K562 (cell line): ENCODE measurements around the gene ZNF860. TPM values are rescaled to one million over a fixed set of nuclear protein-coding genes. Genes with fewer than 3 reads are reported as not detected.

ENCODE experiments used
- ATAC-seq: fragments of 200-7000 bp; cut with Tn5 transposase; 3 replicates; pipeline ENCODE4 v1.9.1; 2020; ENCODE audit warnings: moderate library complexity
- BruUV-seq: library from RNA; stranded (reverse); fragments of 400-500 nt; replicated peaks from 2 replicates; lab custom pipeline; 2021; lab: Mats Ljungman, UMichigan
- CTCF ChIA-PET: fragments of 300-600 bp; formaldehyde crosslinking; extraction: SDS; loops from one replicate; lab custom pipeline; 2021; ENCODE audit warnings: low intra/inter-chr PET ratio; lab: Yijun Ruan, JAX
- POLR2A ChIA-PET: fragments of 300-600, 350-650 bp; sonication (Branson Sonifier 250); formaldehyde crosslinking; extraction: SDS; loops from one replicate; lab custom pipeline; 2021; ENCODE audit warnings: antibody characterized with exemption, inconsistent platforms; lab: Yijun Ruan, JAX
- DNase-seq, 4 experiments: peaks; one replicate each; pipeline versions ENCODE4 v3.0.0 to v3.0.0-alpha.2; 2011 to 2018; ENCODE audit warnings: low spot score in 3 of 4, mixed read lengths in 3 of 4; ENCODE audit errors: extremely low read depth in 1 of 4
- FAIRE-seq: peaks from 2 replicates; lab custom pipeline; 2011; peaks lifted over from hg19 to GRCh38; lab: Jason Lieb, UNC
- H2AFZ ChIP-seq: 2 replicates; pipeline ENCODE4 v1.6.0; 2011; ENCODE audit warnings: low read depth, low read length, control low read depth, inconsistent platforms
- H3K27ac ChIP-seq: fragments of 200-600 bp; 3 replicates; pipeline ENCODE4 v1.8.0; 2011; ENCODE audit warnings: low read depth, mild to moderate bottlenecking, control low read depth, inconsistent platforms, low read length, moderate library complexity, mixed read lengths; ENCODE audit errors: extremely low read depth
- H3K27me3 ChIP-seq, 2 experiments: fragments of 300-600 bp in 1 of 2; 2 replicates in 1 of 2; 3 replicates in 1 of 2; pipeline versions ENCODE4 v1.6.0 to v1.8.0; 2011; ENCODE audit warnings: inconsistent platforms in 2 of 2, low read length in 2 of 2, mild to moderate bottlenecking in 1 of 2, mixed read lengths in 1 of 2, moderate library complexity in 1 of 2; ENCODE audit not compliant: control insufficient read depth in 2 of 2, insufficient read depth in 2 of 2
- H3K36me3 ChIP-seq: fragments of 300-600 bp; 3 replicates; pipeline ENCODE4 v1.8.0; 2011; ENCODE audit warnings: mild to moderate bottlenecking, low read length, inconsistent platforms; ENCODE audit not compliant: control insufficient read depth, insufficient read depth
- H3K4me1 ChIP-seq, 2 experiments: fragments of 200-600 bp in 1 of 2; replicated peaks in 1 of 2; 2 replicates in 1 of 2; 3 replicates in 1 of 2; pipeline versions ENCODE4 v1.5.1 to v1.8.0; 2011; ENCODE audit warnings: inconsistent platforms in 2 of 2, low read length in 2 of 2, mild to moderate bottlenecking in 1 of 2, mixed read lengths in 1 of 2, moderate library complexity in 1 of 2; ENCODE audit not compliant: control insufficient read depth in 2 of 2, insufficient read depth in 2 of 2
- H3K4me2 ChIP-seq: 2 replicates; pipeline ENCODE4 v1.6.1; 2011; ENCODE audit warnings: low read length, control low read depth, inconsistent platforms, mixed read lengths; ENCODE audit not compliant: insufficient read depth
- H3K4me3 ChIP-seq: fragments of 200-600 bp; sonication (generic), shearing (Covaris generic); 2 replicates; pipeline ENCODE4 v1.5.1; 2016; ENCODE audit warnings: control low read depth, inconsistent platforms
- H3K79me2 ChIP-seq: fragments of 200-600 bp; 3 replicates; pipeline ENCODE4 v1.8.0; 2011; ENCODE audit warnings: low read length, inconsistent platforms; ENCODE audit not compliant: control insufficient read depth, insufficient read depth
- H3K9ac ChIP-seq, 2 experiments: 2 replicates each; pipeline versions ENCODE4 v1.6.0 to v1.6.1; 2011; ENCODE audit warnings: low read depth in 2 of 2, low read length in 2 of 2, control low read depth in 1 of 2, inconsistent platforms in 1 of 2, mild to moderate bottlenecking in 1 of 2, mixed read lengths in 1 of 2; ENCODE audit not compliant: insufficient read depth in 1 of 2
- H3K9me1 ChIP-seq: one replicate; pipeline ENCODE4 v1.6.0; 2011; ENCODE audit warnings: inconsistent platforms, mild to moderate bottlenecking, low read length, moderate library complexity; ENCODE audit not compliant: control insufficient read depth, insufficient read depth
- H3K9me3 ChIP-seq: replicated peaks from 2 replicates; pipeline ENCODE4 v1.5.1; 2011; ENCODE audit warnings: low read depth, low read length, inconsistent platforms; ENCODE audit not compliant: control insufficient read depth, insufficient read depth
- H4K20me1 ChIP-seq: replicated peaks from 2 replicates; pipeline ENCODE4 v1.6.1; 2011; ENCODE audit warnings: low read length, inconsistent platforms, mixed read lengths; ENCODE audit not compliant: control insufficient read depth, insufficient read depth
- ARHGAP35 ChIP-seq: fragments of 450-650 bp; IDR thresholded peaks from 2 replicates; pipeline ENCODE4 v1.6.1; 2018; ENCODE audit not compliant: partially characterized antibody
- BCOR ChIP-seq: fragments of 450-650 bp; IDR thresholded peaks from 2 replicates; pipeline ENCODE4 v1.6.1; 2016
- CBX2 ChIP-seq: fragments of 200-600 bp; sonication (generic); IDR thresholded peaks from one replicate; pipeline ENCODE4 v1.6.1; 2012; ENCODE audit warnings: mild to moderate bottlenecking, low read length, inconsistent platforms; ENCODE audit not compliant: insufficient read depth, poor library complexity, severe bottlenecking
- CHCHD3 ChIP-seq: fragments of 250-450 bp; sonication (Bioruptor Pico); IDR thresholded peaks from 2 replicates; pipeline ENCODE4 v2.1.2; 2022; ENCODE audit warnings: mild to moderate bottlenecking
- EP400 ChIP-seq: fragments of 450-650 bp; IDR thresholded peaks from 2 replicates; pipeline ENCODE4 v1.6.1; 2017; ENCODE audit warnings: antibody characterized with exemption, mild to moderate bottlenecking, moderate library complexity
- FOXO4 ChIP-seq: fragments of 450-650 bp; formaldehyde crosslinking; IDR thresholded peaks from 2 replicates; pipeline ENCODE4 v1.4.0; 2020; ENCODE audit warnings: mild to moderate bottlenecking, moderate library complexity
- HNRNPL ChIP-seq: fragments of 200-400 bp; formaldehyde crosslinking; IDR thresholded peaks from 2 replicates; pipeline ENCODE4 v1.6.1; 2017; ENCODE audit warnings: low read depth, mild to moderate bottlenecking, low read length
- HSF4 ChIP-seq: fragments of 250-450 bp; sonication (Bioruptor Pico); IDR thresholded peaks from 2 replicates; pipeline ENCODE4 v2.1.2; 2022; ENCODE audit warnings: mild to moderate bottlenecking, moderate library complexity, borderline replicate concordance
- IRF9 ChIP-seq: fragments of 450-650 bp; IDR thresholded peaks from 2 replicates; pipeline ENCODE4 v1.6.1; 2016; ENCODE audit warnings: missing biosample characterization, missing genetic modification characterization
- KLF1 ChIP-seq: fragments of 450-650 bp; IDR thresholded peaks from 2 replicates; pipeline ENCODE4 v1.6.1; 2016; ENCODE audit warnings: missing genetic modification characterization, missing compliant biosample characterization
- L3MBTL2 ChIP-seq: fragments of 450-650 bp; IDR thresholded peaks from 2 replicates; pipeline ENCODE4 v1.6.1; 2016; ENCODE audit warnings: mild to moderate bottlenecking, moderate library complexity
- PHB ChIP-seq: fragments of 250-450 bp; sonication (Bioruptor Pico); IDR thresholded peaks from 2 replicates; pipeline ENCODE4 v1.5.0; 2021
- PPARD ChIP-seq: fragments of 250-450 bp; sonication (Bioruptor Pico); IDR thresholded peaks from 2 replicates; pipeline ENCODE4 v1.8.0; 2022; ENCODE audit warnings: inconsistent platforms, mild to moderate bottlenecking, moderate library complexity
- PREB ChIP-seq: sonication (generic); formaldehyde crosslinking; IDR thresholded peaks from 2 replicates; pipeline ENCODE4 v1.8.1; 2023; ENCODE audit warnings: mild to moderate bottlenecking, missing genetic modification reagents
- ZNF24 ChIP-seq: fragments of 450-650 bp; IDR thresholded peaks from 2 replicates; pipeline ENCODE4 v1.6.1; 2016
- ZNF445 ChIP-seq: fragments of 250-450 bp; sonication (Bioruptor Pico); IDR thresholded peaks from 2 replicates; pipeline ENCODE4 v1.4.0; 2020; ENCODE audit warnings: low read depth, mild to moderate bottlenecking, moderate library complexity
- ZNF668 ChIP-seq: fragments of 250-450 bp; sonication (Bioruptor Pico); IDR thresholded peaks from 2 replicates; pipeline ENCODE4 v1.8.0; 2022; ENCODE audit warnings: mild to moderate bottlenecking, inconsistent platforms
- ZNF764 ChIP-seq: fragments of 250-450 bp; sonication (Bioruptor Pico); IDR thresholded peaks from 2 replicates; pipeline ENCODE4 v1.4.0; 2020; ENCODE audit warnings: low read depth, mild to moderate bottlenecking, moderate library complexity
- WGBS: fragments of 100-300 bp; shearing (Covaris generic); methylation state at CpG from one replicate; pipeline ENCODE4 v1.1.6; 2016; ENCODE audit warnings: low coverage, mixed read lengths; ENCODE audit not compliant: insufficient coverage; ENCODE audit errors: missing lambda C conversion rate; 5-methylcytosine and 5-hydroxymethylcytosine counted together
- in situ Hi-C: fragments of 300-500 bp; cut with MboI; formaldehyde crosslinking; loops from 4 replicates; pipeline ENCODE4 v1.15.0; 2018; ENCODE audit warnings: inconsistent platforms, mixed read lengths
- intact Hi-C: fragments of 100-400 bp; cut with micrococcal nuclease; formaldehyde crosslinking; loops from 2 replicates; pipeline ENCODE4 v1.14.2; 2022
- polyA plus RNA-seq, 8 experiments: library from polyadenylated mRNA; depleted of rRNA in 4 of 8; stranded (reverse) in 5 of 8; unstranded in 3 of 8; fragments of >200 nt; fragmentation: Nextera tagmentation in 2 of 8; fragmentation: Illumina TruSeq in 1 of 8; extraction: Ambion mirVana in 2 of 8; extraction: Trizol in 1 of 8; gene quantifications; 2 replicates each; pipeline versions ENCODE4 v1.2.1 to v1.2.3, GENCODE V29; 2011 to 2014; ENCODE audit warnings: inconsistent platforms in 1 of 8, missing spikeins in 1 of 8
- total RNA-seq, 7 experiments: library from RNA; depleted of rRNA in 6 of 7; stranded (reverse); fragments of >200 nt in 6 of 7; fragmentation: Illumina TruSeq in 2 of 7; extraction: Trizol in 2 of 7; gene quantifications; 2 replicates each; pipeline versions ENCODE4 v1.2.1 to v1.2.3, GENCODE V29; 2011 to 2021; ENCODE audit warnings: low replicate concordance in 1 of 7

Gene ZNF860
- total and polyA plus RNA-seq, 9 of the 15 experiments (the other 6 are each of a cell fraction or from before 2014, with no cell fraction given) = not detected

- Histone ChIP-seq H3K27ac (no peak overlapping the region), H4K20me1 (no peaks in the 10 kb centered on the region), H3K27me3 (peaks cover 0 to 9% of the 10 kb centered on the region in 2 experiments; a peak in 1 of 5 replicates), H3K36me3 (no peaks in the 10 kb centered on the region), H3K4me3 (no peak overlapping the region), H3K79me2 (no peaks in the 10 kb centered on the region), H3K9me1 (no peaks in the 10 kb centered on the region), H2AFZ (no peak overlapping the region), H3K4me1 (no peaks in the 10 kb centered on the region), H3K4me2 (no peak overlapping the region), H3K9ac (no peak overlapping the region), H3K9me3 (no peaks in the 10 kb centered on the region)
- FAIRE-seq (no peak), ATAC-seq (no peak), DNase-seq (no peak)
- 1% methylated on average over 10 of the region's 10 CpGs for WGBS
- intact Hi-C loops = no loop called here
- ChIA-PET CTCF (no interaction called here), POLR2A (interaction anchor here (1.0 kb wide), 1 partner anchor 9 kb away, joined by 5 read pairs; no protein-coding TSS in a partner anchor)
- no peak for TF ChIP-seq PREB (CRISPR knock-in tag)
- TF ChIP-seq PHB (CRISPR knock-in tag) = no peak
- no peak for TF ChIP-seq IRF9 (tag)
- no peak for TF ChIP-seq ZNF24
- no peak for TF ChIP-seq ZNF764
- no peak for TF ChIP-seq ZNF445 (CRISPR knock-in tag)
- TF ChIP-seq BCOR = no peak
- TF ChIP-seq EP400 = no peak
- TF ChIP-seq FOXO4 (CRISPR knock-in tag) = no peak
- no peak for TF ChIP-seq CHCHD3 (CRISPR knock-in tag)
- no peak for TF ChIP-seq ZNF668
- TF ChIP-seq ARHGAP35 = no peak
- no peak for TF ChIP-seq HNRNPL
- no peak for TF ChIP-seq L3MBTL2
- TF ChIP-seq KLF1 (tag) = no peak
- TF ChIP-seq HSF4 (CRISPR knock-in tag) = no peak
- TF ChIP-seq CBX2 = no peak
- TF ChIP-seq PPARD = no peak
- BruUV-seq = no TSS peak
- in situ Hi-C loops = no loop called here
Observed at GRCh38 chr3:31946484-31947081, 35.0 kb upstream of the ZNF860 start.
